Measurements from ENCODE around the gene ELMO1. TPM values are rescaled to one million over a fixed set of nuclear protein-coding genes. Genes with fewer than 3 reads are reported as not detected.

Gene ELMO1
- total and polyA plus RNA-seq, 10 of the 15 experiments (the other 5 are each of a cell fraction or from before 2014, with no cell fraction given): 22.6 to 85.9 (median 56.6) TPM

GRCh38 chr7:36984710-36985312 lies 463.9 kb downstream of the ELMO1 start:
- in situ Hi-C loops (cut with MboI): loop anchor here (5.0 kb wide), 1 partner anchor 197 kb away; no protein-coding TSS in a partner anchor
- Histone ChIP-seq H3K4me1 (ENCODE audit: control insufficient read depth, insufficient read depth, low read length) (no peaks in the 10 kb centered on the region), H4K20me1 (ENCODE audit: control insufficient read depth, insufficient read depth) (no peaks in the 10 kb centered on the region), H3K36me3 (ENCODE audit: control insufficient read depth in 2 of 2, insufficient read depth in 2 of 2, low read length in 1 of 2) (no peaks in the 10 kb centered on the region), H3K9me3 (replicated peaks; ENCODE audit: control insufficient read depth, insufficient read depth, low read length) (no peaks in the 10 kb centered on the region), H3K79me2 (ENCODE audit: control insufficient read depth, insufficient read depth, low read length) (no peaks in the 10 kb centered on the region), H3K27me3 (replicated peaks in 1 of 2; ENCODE audit: control insufficient read depth in 2 of 2, insufficient read depth in 2 of 2, low read length in 1 of 2) (no peaks in the 10 kb centered on the region), H3K9ac (ENCODE audit: control insufficient read depth, insufficient read depth, low read length) (no peak overlapping the region), H3K4me2 (ENCODE audit: control insufficient read depth, insufficient read depth) (no peak overlapping the region), H3K27ac (ENCODE audit: control insufficient read depth, insufficient read depth) (no peak overlapping the region), H3K4me3 (no peak overlapping the region), H2AFZ (ENCODE audit: control insufficient read depth, low read depth, low read length) (no peak overlapping the region)
- BruUV-seq (replicated peaks): no TSS peak
- RAD21 ChIA-PET (ENCODE audit: unreplicated experiment): interaction anchor here (1.1 to 9.5 kb wide), 7 partner anchors 13 to 303 kb away, joined by 3 to 119 read pairs (median 6); no protein-coding TSS in a partner anchor
- POLR2A ChIA-PET: interaction anchor here (0.9 to 1.5 kb wide), 2 partner anchors 13 to 24 kb away, joined by 3 read pairs; no protein-coding TSS in a partner anchor
- WGBS (ENCODE audit: insufficient coverage, insufficient replicate concordance, low lambda C conversion rate, missing lambda C conversion rate): 48% methylated on average over 6 of the region's 6 CpGs
- CTCF ChIA-PET: interaction anchor here (0.6 to 9.5 kb wide), 18 partner anchors 10 to 216 kb away, joined by 3 to 186 read pairs (median 6); no protein-coding TSS in a partner anchor
- DNase-seq (ENCODE audit: low read depth, low spot score) (no peak), ATAC-seq (no peak), FAIRE-seq (no peak)
- intact Hi-C loops (cut with micrococcal nuclease; ENCODE audit: unreplicated experiment): loop anchor here (5.0 kb wide), 1 partner anchor 212 kb away; no protein-coding TSS in a partner anchor
- SMC1A ChIA-PET (ENCODE audit: uncharacterized antibody, unreplicated experiment): interaction anchor here (0.8 to 7.9 kb wide), 20 partner anchors 9 to 544 kb away, joined by 3 to 104 read pairs (median 4); no protein-coding TSS in a partner anchor
- no peak for TF ChIP-seq RUNX3 (IDR thresholded peaks at IDR 0.05; ENCODE audit: low read length)
- TF ChIP-seq SMAD1 (IDR thresholded peaks at IDR 0.05; ENCODE audit: low read depth, partially characterized antibody): peak; percentile 59

GRCh38 chr7:36984041-36984521 lies 464.6 kb downstream of the ELMO1 start:
- RAD21 ChIA-PET (ENCODE audit: unreplicated experiment): interaction anchor here (1.0 to 9.5 kb wide), 10 partner anchors 13 to 302 kb away, joined by 3 to 119 read pairs (median 4); no protein-coding TSS in a partner anchor
- intact Hi-C loops (cut with micrococcal nuclease; ENCODE audit: unreplicated experiment) (no loop called here), in situ Hi-C loops (cut with MboI) (no loop called here)
- DNase-seq (ENCODE audit: low read depth, low spot score) (no peak), ATAC-seq (no peak), FAIRE-seq (no peak)
- H3K4me2 ChIP-seq (ENCODE audit: control insufficient read depth, insufficient read depth): no peak overlapping the region
- no peak overlapping the region for H3K27ac ChIP-seq (ENCODE audit: control insufficient read depth, insufficient read depth)
- H3K27me3 ChIP-seq (replicated peaks in 1 of 2; ENCODE audit: control insufficient read depth in 2 of 2, insufficient read depth in 2 of 2, low read length in 1 of 2): no peaks in the 10 kb centered on the region
- TF ChIP-seq SUZ12 (IDR thresholded peaks at IDR 0.05; ENCODE audit: unreplicated experiment) (no peak), SPI1 (IDR thresholded peaks at IDR 0.05; ENCODE audit: borderline replicate concordance, insufficient read depth, low read depth, low read length) (peak; percentile 70; the same call in 1 of the 2 replicates), ZZZ3 (IDR thresholded peaks at IDR 0.05; ENCODE audit: control insufficient read depth, insufficient read length, low read depth) (no peak), SIN3A (IDR thresholded peaks at IDR 0.05; ENCODE audit: low read depth, low read length) (no peak), JUND (IDR thresholded peaks at IDR 0.05; ENCODE audit: low read depth, low read length) (no peak), IRF5 (IDR thresholded peaks at IDR 0.05; ENCODE audit: borderline replicate concordance) (no peak), SMAD1 (IDR thresholded peaks at IDR 0.05; ENCODE audit: low read depth, partially characterized antibody) (no peak)
- POLR2A ChIA-PET: interaction anchor here (0.6 to 1.5 kb wide), 2 partner anchors 12 to 22 kb away, joined by 3 read pairs; no protein-coding TSS in a partner anchor
- 83% methylated on average over 9 of the region's 9 CpGs for WGBS (ENCODE audit: insufficient coverage, insufficient replicate concordance, low lambda C conversion rate, missing lambda C conversion rate)
- H3K79me2 ChIP-seq (ENCODE audit: control insufficient read depth, insufficient read depth, low read length): no peaks in the 10 kb centered on the region
- no peaks in the 10 kb centered on the region for H3K9me3 ChIP-seq (replicated peaks; ENCODE audit: control insufficient read depth, insufficient read depth, low read length)
- H2AFZ ChIP-seq (ENCODE audit: control insufficient read depth, low read depth, low read length): no peak overlapping the region
- H4K20me1 ChIP-seq (ENCODE audit: control insufficient read depth, insufficient read depth): no peaks in the 10 kb centered on the region
- CTCF ChIA-PET: interaction anchor here (0.6 to 9.5 kb wide), 15 partner anchors 11 to 217 kb away, joined by 3 to 186 read pairs (median 6); no protein-coding TSS in a partner anchor
- no peaks in the 10 kb centered on the region for H3K4me1 ChIP-seq (ENCODE audit: control insufficient read depth, insufficient read depth, low read length)
- SMC1A ChIA-PET (ENCODE audit: uncharacterized antibody, unreplicated experiment): interaction anchor here (0.8 to 7.9 kb wide), 14 partner anchors 9 to 217 kb away, joined by 3 to 104 read pairs (median 5); no protein-coding TSS in a partner anchor
- no peak overlapping the region for H3K9ac ChIP-seq (ENCODE audit: control insufficient read depth, insufficient read depth, low read length)
- no TSS peak for BruUV-seq (replicated peaks)
- no peaks in the 10 kb centered on the region for H3K36me3 ChIP-seq (ENCODE audit: control insufficient read depth in 2 of 2, insufficient read depth in 2 of 2, low read length in 1 of 2)
- H3K4me3 ChIP-seq: no peak overlapping the region

Measured in GM12878 (cell line).